Midbrain (tissue), 1 donor: ENCODE measurements around the gene PTPRN2.
"Not testable (repeated sequence)": the region's sequence is repeated elsewhere in the genome, so short reads cannot be mapped to it uniquely, and the experiment has no call there.

Experiments
- DNase-seq: peaks from one replicate; lab custom pipeline; 2025; lab: John Stamatoyannopoulos, UW

The PTPRN2 gene

GRCh38 chr7:157709531-157710251 lies 877.9 kb downstream of the PTPRN2 start:
- DNase-seq: no peak

DNA sequence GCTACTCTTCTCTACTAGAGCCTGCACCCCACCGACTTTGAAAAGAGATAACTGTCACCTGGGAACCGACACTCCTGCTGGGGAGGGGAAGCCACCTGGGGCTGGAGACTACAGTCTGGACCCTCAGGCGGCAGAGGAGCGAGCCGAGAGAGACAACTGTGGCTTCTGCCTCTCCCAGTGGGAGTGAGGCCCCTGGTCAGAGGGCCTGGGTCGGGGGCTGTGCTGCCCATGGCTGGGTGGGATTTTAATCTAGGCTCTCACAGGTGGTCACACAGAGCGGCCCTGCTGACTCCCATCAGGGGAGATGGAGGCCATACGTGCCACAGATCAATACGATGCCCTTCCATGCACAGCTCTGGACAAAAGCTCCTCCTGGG lies 878.7 kb downstream of the PTPRN2 start:
- no peak for DNase-seq

GRCh38 chr7:157707983-157708918 lies 879.4 kb downstream of the PTPRN2 start:
- DNase-seq: no peak

DNA sequence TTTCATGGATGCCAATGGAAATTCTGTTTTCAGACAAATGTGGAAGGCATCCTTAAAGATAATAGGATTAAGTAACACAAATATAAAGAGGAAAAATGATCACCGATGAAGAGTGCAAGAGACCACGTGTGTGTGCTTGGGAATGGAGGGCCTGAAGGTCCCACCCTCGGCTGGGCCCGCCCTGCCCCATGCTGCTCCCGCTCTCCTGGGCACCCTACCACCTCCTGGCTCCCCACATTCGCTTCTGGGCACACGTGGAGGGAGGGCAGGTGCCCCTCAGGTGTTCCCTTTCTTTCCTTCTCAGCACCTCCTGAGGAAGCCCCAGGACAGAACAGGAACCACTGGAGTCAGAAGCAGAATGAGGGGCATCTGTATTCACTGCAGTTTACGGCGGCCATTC lies 883.3 kb downstream of the PTPRN2 start:
- DNase-seq: no peak

DNA sequence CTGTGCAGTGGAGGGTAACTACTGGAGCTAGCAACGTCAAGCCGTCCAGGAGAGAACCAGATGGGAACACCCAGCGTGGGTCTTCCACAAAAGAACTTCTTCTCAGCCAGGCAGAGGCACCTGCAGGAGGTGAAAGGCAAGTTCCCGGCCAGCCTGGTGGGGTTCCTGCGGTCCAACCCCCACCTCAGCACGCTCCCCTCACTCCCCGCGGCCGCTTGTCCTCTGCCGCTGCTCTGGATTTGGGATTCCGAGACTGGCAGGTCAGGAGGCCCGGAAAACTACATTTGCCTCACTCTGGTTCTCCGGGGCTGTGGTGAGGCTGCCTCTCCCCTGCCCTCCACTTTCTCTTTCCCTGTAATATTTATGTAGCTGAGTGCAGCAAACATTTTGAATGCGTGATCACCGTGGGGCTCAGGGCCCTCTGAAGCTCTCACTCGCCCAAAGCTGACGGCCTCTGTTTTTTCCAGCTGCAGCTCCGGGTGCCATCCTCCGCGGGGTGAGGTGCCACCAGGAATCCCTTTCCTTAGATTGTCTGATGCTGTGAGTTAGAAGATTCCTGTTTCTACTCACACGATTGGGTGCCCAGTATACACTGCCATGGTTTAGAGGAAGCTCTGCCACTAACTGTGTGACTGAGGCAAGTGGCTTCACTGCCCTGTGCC lies 884.0 kb downstream of the PTPRN2 start:
- DNase-seq: no peak

DNA sequence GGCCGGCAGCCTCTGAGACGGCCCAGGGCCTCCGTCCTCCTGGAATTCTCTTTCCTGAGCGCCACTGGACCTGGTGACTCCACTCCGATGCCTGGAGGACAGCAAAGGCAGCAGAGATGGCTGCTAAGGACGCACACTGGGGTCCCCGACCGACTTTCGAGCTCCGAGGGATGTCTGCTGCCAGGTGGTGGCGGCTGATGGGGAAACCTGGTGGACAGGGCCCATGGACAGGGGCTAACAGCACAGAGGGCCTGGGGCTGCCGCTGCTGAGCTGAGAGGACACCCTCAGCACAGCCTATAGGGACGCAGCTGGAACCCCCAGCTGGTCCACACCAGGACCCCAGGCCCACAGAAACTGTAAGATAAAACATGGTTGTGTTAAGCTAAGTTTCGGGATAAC lies 884.5 kb downstream of the PTPRN2 start:
- no peak for DNase-seq

DNA sequence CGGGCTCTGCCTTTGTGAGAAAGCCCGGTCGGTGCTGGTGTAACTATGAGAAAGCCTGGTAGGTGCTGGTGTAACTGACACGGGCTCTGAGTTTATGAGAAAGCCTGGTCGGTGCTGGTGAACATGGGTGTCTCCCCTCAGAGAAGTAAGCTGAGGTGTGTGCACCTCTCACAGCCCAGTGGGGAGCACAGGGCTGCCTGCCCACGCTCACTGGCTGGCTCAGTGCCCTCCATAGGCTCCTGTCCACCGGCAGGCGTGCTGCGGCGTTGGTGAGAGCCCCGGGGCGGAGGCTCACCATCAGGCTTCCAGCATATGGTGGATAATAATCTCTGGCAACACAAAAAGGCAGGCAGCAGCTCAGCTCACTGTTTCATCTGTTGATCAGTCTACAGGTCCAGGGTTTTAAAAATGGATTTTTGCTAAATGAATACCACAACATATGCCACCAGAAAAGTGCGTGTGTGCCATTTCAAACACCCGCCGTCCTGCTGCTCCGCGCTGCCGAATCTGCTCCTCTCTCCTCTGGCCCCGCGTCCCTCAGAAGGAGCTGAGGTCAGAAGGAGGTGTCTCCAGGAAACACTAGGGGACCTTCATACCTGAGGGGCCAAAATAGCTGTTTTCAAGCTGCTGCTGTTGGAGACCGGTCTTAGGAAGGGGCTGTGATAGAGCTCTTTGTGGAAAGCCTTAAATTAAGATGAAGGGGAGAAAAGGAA lies 885.2 kb downstream of the PTPRN2 start:
- DNase-seq: no peak

DNA sequence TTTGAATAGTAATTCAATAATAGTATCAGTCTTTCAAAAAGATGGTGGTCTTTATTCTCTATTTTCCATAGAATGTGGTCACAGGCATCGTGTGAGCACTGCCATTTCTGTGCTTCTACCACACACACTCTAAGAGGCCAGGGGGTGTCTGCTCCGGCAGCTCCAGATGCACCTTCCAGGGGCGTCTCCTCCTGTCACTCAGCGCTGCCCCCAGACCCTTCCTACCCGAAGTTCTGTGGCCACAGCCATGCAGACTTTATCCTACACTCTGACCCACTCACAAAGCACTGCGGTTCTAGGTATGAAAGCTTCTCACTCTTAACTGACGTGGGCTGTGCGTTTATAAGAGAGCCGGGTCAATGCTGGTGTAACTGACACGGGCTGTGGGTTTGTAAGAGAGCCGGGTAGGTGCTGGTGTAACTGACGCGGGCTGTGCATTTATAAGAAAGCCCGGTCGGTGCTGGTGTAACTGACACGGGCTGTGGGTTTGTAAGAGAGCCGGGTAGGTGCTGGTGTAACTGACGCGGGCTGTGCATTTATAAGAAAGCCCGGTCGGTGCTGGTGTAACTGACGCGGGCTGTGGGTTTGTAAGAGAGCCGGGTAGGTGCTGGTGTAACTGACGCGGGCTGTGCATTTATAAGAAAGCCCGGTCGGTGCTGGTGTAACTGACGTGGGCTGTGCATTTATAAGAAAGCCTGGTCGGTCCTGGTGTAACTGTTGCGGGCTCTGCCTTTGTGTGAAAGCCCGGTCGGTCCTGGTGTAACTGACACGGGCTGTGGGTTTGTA lies 886.0 kb downstream of the PTPRN2 start:
- not testable (repeated sequence) for DNase-seq

GRCh38 chr7:157700231-157701005 lies 887.2 kb downstream of the PTPRN2 start:
- DNase-seq: no peak

DNA sequence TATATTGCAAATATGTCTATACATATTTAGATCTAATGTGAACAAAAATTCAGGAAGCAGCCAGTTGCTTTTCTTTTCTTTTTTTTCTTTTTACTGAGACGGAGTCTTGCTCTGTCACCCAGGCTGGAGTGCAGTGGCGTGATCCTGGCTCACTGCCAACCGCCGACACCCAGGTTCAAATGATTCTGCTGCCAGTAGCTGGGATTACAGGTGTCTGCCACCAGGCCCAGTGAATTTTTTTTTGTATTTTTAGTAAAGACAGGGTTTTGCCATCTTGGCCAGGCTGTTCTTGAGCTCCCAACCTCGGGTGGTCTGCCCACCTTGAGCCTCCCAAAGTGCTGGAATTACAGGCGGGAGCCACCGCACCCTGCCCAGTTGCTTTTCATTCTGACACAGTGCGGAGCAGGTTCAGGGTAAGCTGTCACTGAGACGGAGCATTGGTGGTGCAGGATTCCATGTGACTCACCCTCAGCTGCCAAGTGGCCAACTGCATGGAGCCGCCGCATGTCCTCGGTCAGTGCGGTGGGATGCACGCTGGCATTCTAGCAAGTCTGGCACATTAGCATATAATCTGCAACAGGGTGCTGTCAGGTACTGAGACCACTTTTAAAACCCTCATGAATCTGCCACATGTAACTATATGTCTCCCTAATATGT lies 888.1 kb downstream of the PTPRN2 start:
- DNase-seq: no peak

DNA sequence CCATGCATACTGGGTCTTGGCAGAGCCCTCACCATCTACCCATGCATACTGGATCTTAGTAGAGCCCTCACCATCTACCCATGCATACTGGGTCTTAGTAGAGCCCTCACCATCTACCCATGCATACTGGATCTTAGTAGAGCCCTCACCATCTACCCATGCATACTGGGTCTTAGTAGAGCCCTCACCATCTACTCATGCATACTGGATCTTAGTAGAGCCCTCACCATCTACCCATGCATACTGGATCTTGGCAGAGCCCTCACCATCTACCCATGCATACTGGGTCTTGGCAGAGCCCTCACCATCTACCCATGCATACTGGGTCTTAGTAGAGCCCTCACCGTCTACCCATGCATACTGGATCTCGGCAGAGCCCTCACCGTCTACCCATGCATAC lies 890.3 kb downstream of the PTPRN2 start:
- DNase-seq: not testable (repeated sequence)

- not testable (repeated sequence) for DNase-seq
Observed at GRCh38 chr7:157695609-157696008, 892.0 kb downstream of the PTPRN2 start.

DNA sequence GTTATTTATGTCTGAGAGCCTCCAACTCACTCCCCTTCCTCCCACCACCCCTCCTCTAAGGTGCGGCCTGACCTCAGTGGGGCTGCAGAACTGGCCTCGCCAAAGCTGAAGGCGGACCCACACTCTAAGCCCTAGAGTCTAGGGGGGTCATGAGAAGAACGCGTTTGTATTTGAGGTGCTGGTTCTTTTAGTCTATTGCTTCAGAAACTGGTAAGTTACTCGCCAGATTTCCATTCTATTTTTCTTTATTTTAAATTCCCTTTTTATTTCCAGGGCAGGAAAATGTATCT lies 893.3 kb downstream of the PTPRN2 start:
- no peak for DNase-seq

DNA sequence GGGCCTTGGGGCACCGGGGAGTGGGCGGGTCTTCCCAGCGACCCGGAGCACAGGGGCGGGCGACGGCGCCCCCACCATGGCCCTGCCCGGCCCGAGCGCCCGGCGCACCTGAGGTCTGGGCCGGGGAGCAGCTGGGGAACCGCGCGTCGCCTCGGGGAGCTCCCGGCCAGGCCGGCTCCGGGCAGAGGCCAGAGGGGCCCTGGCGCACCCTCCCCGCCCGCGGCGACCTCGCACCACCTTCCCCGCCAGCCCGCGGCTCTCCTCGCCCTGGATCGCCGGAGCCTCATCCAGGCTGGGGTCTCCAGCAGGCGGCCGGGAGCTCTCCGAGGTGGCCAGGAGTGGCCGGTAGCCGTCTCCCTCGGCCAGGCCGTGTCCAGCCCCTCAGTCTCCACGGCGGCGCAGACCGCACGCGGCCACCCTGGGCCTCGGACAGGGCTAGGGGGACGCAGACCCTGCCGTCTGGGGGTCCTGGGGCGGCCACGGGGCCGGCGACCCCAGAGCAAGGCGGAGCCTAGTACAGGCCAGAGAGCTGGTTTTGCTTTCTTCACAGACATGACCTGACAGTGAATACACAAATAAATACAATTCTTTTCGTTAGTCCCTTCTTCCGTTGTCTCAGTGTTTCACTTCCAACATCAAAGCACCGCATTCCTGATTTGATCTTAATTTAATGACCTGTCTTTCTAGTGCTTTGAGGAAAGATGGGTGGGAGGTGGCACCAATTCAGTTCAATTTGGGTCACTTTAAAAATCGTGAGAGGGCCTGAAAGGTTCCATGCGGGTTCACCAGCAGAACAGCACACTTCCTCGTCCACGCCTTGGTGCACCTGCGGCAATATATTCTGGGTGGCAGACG lies 893.9 kb downstream of the PTPRN2 start:
- no peak for DNase-seq

- no peak for DNase-seq
Observed at GRCh38 chr7:157693071-157693520, 894.5 kb downstream of the PTPRN2 start.

GRCh38 chr7:157692460-157693011 lies 895.1 kb downstream of the PTPRN2 start:
- no peak for DNase-seq

DNA sequence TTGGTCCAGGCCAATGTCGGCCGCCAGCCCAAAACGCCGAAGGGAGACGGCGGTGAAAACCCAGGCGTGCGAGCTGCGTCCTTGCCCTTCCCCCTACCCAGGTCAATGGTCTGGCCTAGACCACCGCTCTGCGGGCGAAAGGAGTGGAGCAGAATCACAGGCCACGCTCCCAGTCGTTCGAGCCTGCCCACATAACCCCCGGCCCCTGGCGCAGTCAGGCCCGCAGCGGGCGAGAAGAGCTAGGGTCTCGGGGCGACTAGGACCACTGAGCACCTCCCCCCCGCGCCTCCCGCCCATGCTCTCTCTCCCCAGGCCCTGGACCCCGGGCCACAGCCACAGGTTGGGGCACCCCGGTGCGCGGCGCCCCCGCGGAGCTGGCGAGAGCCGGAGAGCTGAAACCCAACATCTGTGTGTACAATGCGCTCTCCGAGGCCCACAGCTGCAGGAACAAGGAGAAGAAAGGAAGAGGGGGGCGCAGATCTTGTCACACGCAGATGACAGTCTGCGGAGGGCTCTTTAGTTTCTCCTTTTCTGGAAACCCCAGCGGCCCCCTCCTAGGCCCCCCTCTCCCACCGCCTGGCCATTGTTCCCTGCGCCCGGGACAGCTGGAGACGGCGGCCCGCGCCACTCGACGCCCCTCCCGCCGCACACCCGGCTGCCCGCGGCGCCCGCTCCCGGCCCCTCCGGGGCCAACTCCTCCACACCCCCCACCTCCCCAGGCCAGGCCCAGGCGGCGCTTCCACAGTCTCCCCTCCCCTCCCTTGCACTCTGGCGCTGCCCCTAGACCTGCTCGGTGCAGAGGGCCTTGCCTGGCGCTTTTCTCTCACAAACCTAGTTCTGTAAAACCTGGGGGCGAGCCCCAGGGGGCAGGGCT lies 895.8 kb downstream of the PTPRN2 start:
- no peak for DNase-seq
